Measurements from ENCODE around the gene TMEM92. TPM values are rescaled to one million over a fixed set of nuclear protein-coding genes. Genes with fewer than 3 reads are reported as not detected.

The TMEM92 gene
- total RNA-seq, 3 donors from 2014 or later (not counting 1 experiment from before 2014, with no cell fraction given), result not detected

GRCh38 chr17:50261051-50261915 is 13.0 kb upstream of the TMEM92 start:
- no peak for TF ChIP-seq CTCF (IDR thresholded peaks at IDR 0.05)
- H3K4me3 ChIP-seq (ENCODE audit: low read length), result no peak overlapping the region
- H3K4me3 Mint-ChIP-seq, result no peak overlapping the region
- no peaks in the 10 kb centered on the region for H3K36me3 ChIP-seq (ENCODE audit: control insufficient read depth, insufficient read depth, low read length)
- peaks cover 13 to 24% of the 10 kb centered on the region in 2 donors for H3K27me3 Mint-ChIP-seq (ENCODE audit: low read depth in 2 of 2)
- no peak overlapping the region for H3K27ac ChIP-seq (ENCODE audit: low read length)
- H3K4me1 Mint-ChIP-seq, result peaks cover 0 to 10% of the 10 kb centered on the region in 2 donors
- H3K4me1 ChIP-seq (ENCODE audit: control insufficient read depth, insufficient read depth, low read length), result no peaks in the 10 kb centered on the region
- no peaks in the 10 kb centered on the region for H3K27me3 ChIP-seq (ENCODE audit: control insufficient read depth, insufficient read depth, low read length)
- no peak overlapping the region for H3K27ac Mint-ChIP-seq
- no peak for DNase-seq
- no peaks in the 10 kb centered on the region for H3K9me3 Mint-ChIP-seq
- ATAC-seq, result no peak
- H3K36me3 Mint-ChIP-seq, result no peaks in the 10 kb centered on the region
- H3K9me3 ChIP-seq (ENCODE audit: control insufficient read depth, insufficient read depth, low read length), result no peaks in the 10 kb centered on the region
- intact Hi-C loops (cut with micrococcal nuclease), result no loop called here
- 84% methylated on average over 15 of the region's 15 CpGs for WGBS (ENCODE audit: insufficient coverage)

GRCh38 chr17:50262001-50262794 is 12.1 kb upstream of the TMEM92 start:
- Histone ChIP-seq H3K27ac (ENCODE audit: low read length) (no peak overlapping the region), H3K4me1 (ENCODE audit: control insufficient read depth, insufficient read depth, low read length) (no peaks in the 10 kb centered on the region), H3K9me3 (ENCODE audit: control insufficient read depth, insufficient read depth, low read length) (no peaks in the 10 kb centered on the region), H3K36me3 (ENCODE audit: control insufficient read depth, insufficient read depth, low read length) (no peaks in the 10 kb centered on the region), H3K4me3 (ENCODE audit: low read length) (no peak overlapping the region), H3K27me3 (ENCODE audit: control insufficient read depth, insufficient read depth, low read length) (no peaks in the 10 kb centered on the region)
- H3K27ac Mint-ChIP-seq, result no peak overlapping the region
- DNase-seq (no peak), ATAC-seq (no peak)
- H3K27me3 Mint-ChIP-seq (ENCODE audit: low read depth in 2 of 2), result peaks cover 9 to 18% of the 10 kb centered on the region in 2 donors
- intact Hi-C loops (cut with micrococcal nuclease), result no loop called here
- no peak for TF ChIP-seq CTCF (IDR thresholded peaks at IDR 0.05)
- no peak overlapping the region for H3K4me3 Mint-ChIP-seq
- H3K4me1 Mint-ChIP-seq, result peaks cover 0 to 10% of the 10 kb centered on the region in 2 donors
- H3K36me3 Mint-ChIP-seq, result no peaks in the 10 kb centered on the region
- no peaks in the 10 kb centered on the region for H3K9me3 Mint-ChIP-seq
- 67% methylated on average over 14 of the region's 14 CpGs for WGBS (ENCODE audit: insufficient coverage)

- no peak overlapping the region for H3K27ac ChIP-seq (ENCODE audit: low read length)
- Mint-ChIP-seq H3K27ac (no peak overlapping the region), H3K4me1 (peaks cover 0 to 10% of the 10 kb centered on the region in 2 donors), H3K27me3 (ENCODE audit: low read depth in 2 of 2) (peaks cover 9 to 22% of the 10 kb centered on the region in 2 donors), H3K9me3 (no peaks in the 10 kb centered on the region), H3K4me3 (no peak overlapping the region), H3K36me3 (no peaks in the 10 kb centered on the region)
- no peaks in the 10 kb centered on the region for H3K4me1 ChIP-seq (ENCODE audit: control insufficient read depth, insufficient read depth, low read length)
- intact Hi-C loops (cut with micrococcal nuclease), result no loop called here
- H3K9me3 ChIP-seq (ENCODE audit: control insufficient read depth, insufficient read depth, low read length), result no peaks in the 10 kb centered on the region
- no peak for TF ChIP-seq CTCF (IDR thresholded peaks at IDR 0.05)
- DNase-seq (no peak), ATAC-seq (no peak)
- no peak overlapping the region for H3K4me3 ChIP-seq (ENCODE audit: low read length)
- no peaks in the 10 kb centered on the region for H3K36me3 ChIP-seq (ENCODE audit: control insufficient read depth, insufficient read depth, low read length)
- no peaks in the 10 kb centered on the region for H3K27me3 ChIP-seq (ENCODE audit: control insufficient read depth, insufficient read depth, low read length)
- WGBS (ENCODE audit: insufficient coverage), result 68% methylated on average over 10 of the region's 10 CpGs
Observed at GRCh38 chr17:50263331-50264262, 10.7 kb upstream of the TMEM92 start.
